Thyroid gland (tissue), 4 donors: Measurements from ENCODE around the gene DROSHA.

Experiments
- CTCF ChIP-seq, 6 experiments: fragments of 200-600 bp in 3 of 6; fragments of 450-650 bp in 3 of 6; sonication (generic) in 3 of 6; IDR thresholded peaks; one replicate each; pipeline ENCODE4 v1.5.1; 2016 to 2019; ENCODE audit warnings: antibody characterized with exemption in 6 of 6, mild to moderate bottlenecking in 2 of 6, inconsistent platforms in 1 of 6, moderate library complexity in 1 of 6
- POLR2A ChIP-seq, 2 donors: fragments of 450-650 bp; IDR thresholded peaks; one replicate each; pipeline ENCODE4 v1.6.1; 2017; ENCODE audit warnings: antibody characterized with exemption in 2 of 2, mild to moderate bottlenecking in 2 of 2, moderate library complexity in 1 of 2

- TF ChIP-seq CTCF (IDR thresholded peaks at IDR 0.05) (no peak), POLR2A (IDR thresholded peaks at IDR 0.05) (no peak)
Measured at GRCh38 chr5:31427724-31428309, 104.1 kb downstream of the DROSHA start.
